ENCODE results near the gene PTPRR. TPM values are rescaled to one million over a fixed set of nuclear protein-coding genes. Genes with fewer than 3 reads are reported as not detected.

PTPRR gene
- total and polyA plus RNA-seq, 2 donors (not counting 1 experiment from before 2014, with no cell fraction given) = 0.44 to 0.50 TPM

DNA sequence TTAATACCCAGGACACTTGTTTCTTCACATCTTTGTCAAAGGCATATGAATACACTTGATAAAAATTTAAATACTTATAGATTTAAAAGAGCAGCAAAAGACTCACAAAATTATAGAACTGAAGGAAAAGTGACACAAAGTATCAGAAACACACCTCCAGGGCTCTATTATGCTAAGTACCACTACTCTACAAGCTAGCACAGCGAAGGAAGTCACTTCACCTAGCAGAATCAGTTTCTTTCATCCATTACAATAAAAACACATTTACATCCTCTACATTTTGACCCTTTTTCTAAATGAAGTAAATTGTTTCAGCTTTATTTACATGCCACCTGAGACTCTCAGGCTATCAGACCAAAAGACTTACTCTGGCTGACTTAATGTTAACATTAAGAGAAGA is 256.7 kb downstream of the PTPRR start:
- Histone ChIP-seq H2AFZ (ENCODE audit: low read length) (no peak overlapping the region), H3K9ac (ENCODE audit: insufficient read depth, low read length) (no peak overlapping the region), H4K20me1 (ENCODE audit: control insufficient read depth, extremely low read depth, insufficient read depth, low read length) (no peaks in the 10 kb centered on the region), H3K4me2 (ENCODE audit: extremely low read depth, insufficient read depth, low read length) (no peak overlapping the region), H3K4me1 (ENCODE audit: control insufficient read depth, extremely low read depth, insufficient read depth, low read length) (peaks cover 2% of the 10 kb centered on the region), H3K36me3 (ENCODE audit: control insufficient read depth, insufficient read depth, low read length) (no peaks in the 10 kb centered on the region), H3K27me3 (ENCODE audit: control insufficient read depth, insufficient read depth, low read length) (no peaks in the 10 kb centered on the region), H3K79me2 (ENCODE audit: control insufficient read depth, insufficient read depth, low read length) (no peaks in the 10 kb centered on the region), H3K9me3 (ENCODE audit: control insufficient read depth, insufficient read depth, low read depth, low read length) (no peaks in the 10 kb centered on the region), H3K4me3 (replicated peaks in 1 of 4; ENCODE audit: control extremely low read depth in 1 of 4, insufficient read depth in 1 of 4, low read depth in 3 of 4, low read length in 4 of 4) (no peak overlapping the region), H3K27ac (ENCODE audit: insufficient read depth, low read length) (no peak overlapping the region)
- DNase-seq (ENCODE audit: low read depth in 2 of 2) = no peak
- TF ChIP-seq CTCF (conservative IDR thresholded peaks at IDR 0.05 in 1 of 2, IDR thresholded peaks at IDR 0.05 in 1 of 2; ENCODE audit: low read depth in 1 of 2, low read length in 2 of 2) (no peak), EZH2 (IDR thresholded peaks at IDR 0.05; ENCODE audit: low read length, missing control alignments) (no peak)

DNA sequence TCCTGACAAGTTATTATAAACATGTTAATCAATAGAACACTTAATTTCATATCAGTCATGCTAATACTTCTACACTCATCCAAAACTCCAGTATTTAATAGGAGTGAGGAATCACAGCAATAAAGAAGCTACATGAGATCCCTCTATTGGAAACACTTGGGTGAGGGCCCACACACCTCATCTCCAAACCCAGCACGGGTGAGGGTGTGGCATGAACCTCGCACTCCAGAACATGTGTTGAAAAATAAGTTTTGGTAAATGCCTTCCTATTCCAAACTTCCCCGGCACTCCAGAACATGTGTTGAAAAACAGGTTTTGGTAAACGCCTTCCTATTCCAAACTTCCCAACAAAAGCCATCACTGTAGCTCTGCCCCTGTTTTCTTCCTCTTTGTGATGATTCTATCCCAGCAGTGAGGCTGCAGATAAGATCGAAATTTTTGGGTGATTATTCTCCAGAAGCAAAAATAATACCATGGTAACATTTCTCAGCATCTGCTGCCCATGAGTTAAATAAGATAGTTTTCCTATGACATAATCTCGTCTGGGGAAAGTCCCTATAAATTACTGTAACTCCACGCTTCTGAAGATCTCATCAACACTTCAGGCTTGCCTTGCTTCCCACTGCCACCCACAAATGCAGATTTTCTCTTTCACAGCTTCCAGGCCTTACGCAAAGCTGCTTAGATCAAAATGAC is 258.9 kb downstream of the PTPRR start:
- no peak overlapping the region for H3K4me3 ChIP-seq (replicated peaks in 1 of 4; ENCODE audit: control extremely low read depth in 1 of 4, insufficient read depth in 1 of 4, low read depth in 3 of 4, low read length in 4 of 4)
- peak; percentile 6 to 96 for DNase-seq (ENCODE audit: low read depth in 2 of 2)
- peak overlapping the region; percentile 63 for H3K27ac ChIP-seq (ENCODE audit: insufficient read depth, low read length)
- H3K79me2 ChIP-seq (ENCODE audit: control insufficient read depth, insufficient read depth, low read length) = no peaks in the 10 kb centered on the region
- H3K36me3 ChIP-seq (ENCODE audit: control insufficient read depth, insufficient read depth, low read length) = no peaks in the 10 kb centered on the region
- no peak for TF ChIP-seq EZH2 (IDR thresholded peaks at IDR 0.05; ENCODE audit: low read length, missing control alignments)
- no peak for TF ChIP-seq CTCF (conservative IDR thresholded peaks at IDR 0.05 in 1 of 2, IDR thresholded peaks at IDR 0.05 in 1 of 2; ENCODE audit: low read depth in 1 of 2, low read length in 2 of 2)
- H3K27me3 ChIP-seq (ENCODE audit: control insufficient read depth, insufficient read depth, low read length) = no peaks in the 10 kb centered on the region
- H3K4me1 ChIP-seq (ENCODE audit: control insufficient read depth, extremely low read depth, insufficient read depth, low read length) = peaks cover 2% of the 10 kb centered on the region
- H4K20me1 ChIP-seq (ENCODE audit: control insufficient read depth, extremely low read depth, insufficient read depth, low read length) = no peaks in the 10 kb centered on the region
- H2AFZ ChIP-seq (ENCODE audit: low read length) = no peak overlapping the region
- no peak overlapping the region for H3K9ac ChIP-seq (ENCODE audit: insufficient read depth, low read length)
- H3K9me3 ChIP-seq (ENCODE audit: control insufficient read depth, insufficient read depth, low read depth, low read length) = no peaks in the 10 kb centered on the region
- H3K4me2 ChIP-seq (ENCODE audit: extremely low read depth, insufficient read depth, low read length) = peak overlapping the region; percentile 68

DNA sequence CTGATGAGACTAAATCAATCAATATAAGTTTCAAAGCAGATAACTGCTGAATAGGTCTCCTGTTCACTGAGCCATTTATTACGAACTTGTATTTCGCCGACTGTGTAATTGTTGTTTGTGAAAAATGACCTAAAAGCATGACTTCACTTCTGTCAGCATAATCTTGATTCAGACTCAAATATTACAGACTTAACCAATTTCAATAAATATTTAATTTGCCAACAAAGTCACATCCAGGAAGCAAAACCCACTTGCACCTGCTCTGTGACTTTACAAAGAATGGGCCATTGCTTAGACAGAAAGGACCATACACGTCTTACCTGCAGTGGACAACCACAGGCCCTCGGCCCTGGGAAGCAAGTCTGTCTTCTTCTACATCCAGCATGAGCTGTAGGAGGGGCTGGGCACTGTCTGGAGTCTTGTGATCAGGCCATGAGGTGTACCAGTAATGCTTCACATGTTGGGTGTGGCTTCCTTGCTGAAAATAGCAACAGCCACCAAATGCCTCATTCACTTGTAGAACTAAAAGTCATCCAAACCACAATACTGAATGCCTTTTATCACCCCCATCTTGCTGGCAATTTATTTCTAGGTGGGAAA is 259.8 kb downstream of the PTPRR start:
- Histone ChIP-seq H3K36me3 (ENCODE audit: control insufficient read depth, insufficient read depth, low read length) (no peaks in the 10 kb centered on the region), H3K9me3 (ENCODE audit: control insufficient read depth, insufficient read depth, low read depth, low read length) (no peaks in the 10 kb centered on the region), H3K9ac (ENCODE audit: insufficient read depth, low read length) (no peak overlapping the region), H3K4me3 (replicated peaks in 1 of 4; ENCODE audit: control extremely low read depth in 1 of 4, insufficient read depth in 1 of 4, low read depth in 3 of 4, low read length in 4 of 4) (no peak overlapping the region), H3K4me2 (ENCODE audit: extremely low read depth, insufficient read depth, low read length) (peak overlapping the region; percentile 0), H2AFZ (ENCODE audit: low read length) (no peak overlapping the region), H3K79me2 (ENCODE audit: control insufficient read depth, insufficient read depth, low read length) (no peaks in the 10 kb centered on the region), H3K27me3 (ENCODE audit: control insufficient read depth, insufficient read depth, low read length) (no peaks in the 10 kb centered on the region), H3K27ac (ENCODE audit: insufficient read depth, low read length) (no peak overlapping the region), H4K20me1 (ENCODE audit: control insufficient read depth, extremely low read depth, insufficient read depth, low read length) (no peaks in the 10 kb centered on the region), H3K4me1 (ENCODE audit: control insufficient read depth, extremely low read depth, insufficient read depth, low read length) (peaks cover 2% of the 10 kb centered on the region)
- TF ChIP-seq CTCF (conservative IDR thresholded peaks at IDR 0.05 in 1 of 2, IDR thresholded peaks at IDR 0.05 in 1 of 2; ENCODE audit: low read depth in 1 of 2, low read length in 2 of 2) = no peak
- TF ChIP-seq EZH2 (IDR thresholded peaks at IDR 0.05; ENCODE audit: low read length, missing control alignments) = no peak
- peak; percentile 37 to 98 for DNase-seq (ENCODE audit: low read depth in 2 of 2)

Measured in fibroblast of lung (primary cell).